ENCODE data around the gene SDF4.

DNA sequence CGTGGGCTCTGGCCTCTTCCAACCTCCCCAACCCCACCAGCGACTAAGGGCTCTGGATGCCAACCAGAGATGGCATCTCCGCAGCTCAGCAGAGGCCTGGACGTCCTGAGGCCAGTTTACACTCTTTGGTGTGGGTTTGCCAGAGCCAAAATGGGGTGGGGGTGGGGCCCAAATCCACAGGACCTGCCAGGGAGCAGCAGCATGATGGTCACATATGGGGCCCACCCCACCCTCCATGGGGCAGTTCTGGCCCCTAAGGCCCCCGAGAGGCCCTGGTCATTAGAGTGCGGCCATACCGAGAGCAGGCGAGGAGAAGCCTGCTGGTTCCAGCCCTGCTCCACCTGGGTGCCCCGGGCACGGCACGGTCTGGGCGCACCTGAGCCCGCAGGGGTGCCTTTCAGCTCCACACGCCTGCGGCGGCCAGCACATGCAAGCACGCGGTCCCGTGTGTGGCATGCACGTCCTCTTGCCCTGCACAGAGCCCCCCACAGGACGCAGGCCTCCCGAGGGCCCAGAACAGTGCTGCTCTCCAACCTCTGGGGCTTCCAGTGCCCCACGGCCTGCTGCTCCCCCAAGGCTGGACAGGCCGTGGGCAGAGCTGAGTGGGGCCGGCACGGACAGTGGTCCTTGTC is 9.9 kb upstream of the SDF4 start:
- TF ChIP-seq ELF4 (IDR thresholded peaks at IDR 0.05) (no peak), BHLHE40 (IDR thresholded peaks at IDR 0.05; ENCODE audit: borderline replicate concordance) (no peak), FOXM1 (IDR thresholded peaks at IDR 0.05; ENCODE audit: borderline replicate concordance) (no peak), FOXA1 (IDR thresholded peaks at IDR 0.05) (no peak), ARNT (IDR thresholded peaks at IDR 0.05) (no peak)
